NB4 (cell line): ENCODE data around the gene CNTLN.

Source experiments
- CTCF ChIP-seq: IDR thresholded peaks from one replicate; pipeline ENCODE4 v1.5.1; 2012; ENCODE audit warnings: low read depth, low read length
- POLR2A ChIP-seq: IDR thresholded peaks from 2 replicates; pipeline ENCODE4 v1.6.1; 2011; ENCODE audit warnings: mild to moderate bottlenecking; ENCODE audit not compliant: insufficient read length; ENCODE audit errors: extremely low read depth

DNA sequence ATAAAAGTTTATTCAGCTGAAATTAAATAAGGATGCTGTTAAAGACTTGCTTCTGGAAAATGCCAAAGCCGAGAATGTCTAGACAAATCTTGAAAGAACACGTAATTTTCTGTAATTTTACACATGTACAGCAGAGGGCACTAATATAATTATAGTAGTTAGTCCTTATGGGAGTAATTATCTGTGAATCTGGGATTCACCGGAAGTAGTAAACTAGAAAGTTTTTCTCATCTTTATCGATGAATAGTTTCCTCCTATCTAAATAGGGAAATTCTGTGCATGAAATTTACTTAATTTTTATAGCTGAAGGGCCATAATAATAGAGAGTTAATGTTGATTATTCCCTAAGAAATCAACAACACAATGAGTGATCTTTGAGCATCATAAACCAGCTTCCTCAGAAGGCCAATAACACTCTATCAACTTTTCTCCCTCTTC is 18.4 kb upstream of the CNTLN start:
- TF ChIP-seq POLR2A (no peak), CTCF (peak; percentile 48)
